ENCODE results near the gene GLP1R.

- TF ChIP-seq SIN3A (IDR thresholded peaks at IDR 0.05; ENCODE audit: low read depth) (no peak), POLR2A (IDR thresholded peaks at IDR 0.05; ENCODE audit: borderline replicate concordance, extremely low read depth, insufficient read depth, insufficient read length) (no peak), CTCF (IDR thresholded peaks at IDR 0.05 in 2 of 3, conservative IDR thresholded peaks at IDR 0.05 in 1 of 3; ENCODE audit: borderline replicate concordance in 1 of 3, insufficient read depth in 1 of 3, low read depth in 2 of 3, low read length in 2 of 3) (no peak), REST (IDR thresholded peaks at IDR 0.05; ENCODE audit: low read depth) (no peak), MAX (IDR thresholded peaks at IDR 0.05) (no peak), RAD21 (IDR thresholded peaks at IDR 0.05; ENCODE audit: low read depth) (no peak), YY1 (IDR thresholded peaks at IDR 0.05; ENCODE audit: extremely low read depth, insufficient replicate concordance, low read depth, low read length) (no peak), EZH2 (IDR thresholded peaks at IDR 0.05) (no peak), TCF7L2 (IDR thresholded peaks at IDR 0.05; ENCODE audit: borderline replicate concordance, extremely low read depth, insufficient read depth, insufficient read length) (no peak), POLR2AphosphoS5 (IDR thresholded peaks at IDR 0.05; ENCODE audit: low read depth, low read length) (no peak), EZH2phosphoT487 (IDR thresholded peaks at IDR 0.05; ENCODE audit: borderline replicate concordance) (no peak), CEBPB (IDR thresholded peaks at IDR 0.05; ENCODE audit: low read depth) (no peak)
Measured at GRCh38 chr6:39118921-39119320, 70.3 kb downstream of the GLP1R start.
